GM12864 (cell line): ENCODE measurements around the gene USP22.

Experiments
- DNase-seq: peaks from one replicate; pipeline ENCODE4 v3.0.0-alpha.2; 2011; ENCODE audit warnings: low read depth
- H3K4me3 ChIP-seq: 2 replicates; pipeline ENCODE4 v1.5.1; 2011; ENCODE audit warnings: mild to moderate bottlenecking, low read depth, low read length, control low read depth
- TF ChIP-seq, protein P1 (sequence below): IDR thresholded peaks from 2 replicates; pipeline ENCODE4 v1.5.1; 2011; ENCODE audit warnings: low read depth, mild to moderate bottlenecking, moderate library complexity, low read length, control low read depth, inconsistent platforms; ENCODE audit errors: missing control alignments

The USP22 gene

GRCh38 chr17:20999841-21000532 lies 42.8 kb downstream of the USP22 start:
- no peak for DNase-seq
- no peak overlapping the region for H3K4me3 ChIP-seq
- TF ChIP-seq, protein P1, sequence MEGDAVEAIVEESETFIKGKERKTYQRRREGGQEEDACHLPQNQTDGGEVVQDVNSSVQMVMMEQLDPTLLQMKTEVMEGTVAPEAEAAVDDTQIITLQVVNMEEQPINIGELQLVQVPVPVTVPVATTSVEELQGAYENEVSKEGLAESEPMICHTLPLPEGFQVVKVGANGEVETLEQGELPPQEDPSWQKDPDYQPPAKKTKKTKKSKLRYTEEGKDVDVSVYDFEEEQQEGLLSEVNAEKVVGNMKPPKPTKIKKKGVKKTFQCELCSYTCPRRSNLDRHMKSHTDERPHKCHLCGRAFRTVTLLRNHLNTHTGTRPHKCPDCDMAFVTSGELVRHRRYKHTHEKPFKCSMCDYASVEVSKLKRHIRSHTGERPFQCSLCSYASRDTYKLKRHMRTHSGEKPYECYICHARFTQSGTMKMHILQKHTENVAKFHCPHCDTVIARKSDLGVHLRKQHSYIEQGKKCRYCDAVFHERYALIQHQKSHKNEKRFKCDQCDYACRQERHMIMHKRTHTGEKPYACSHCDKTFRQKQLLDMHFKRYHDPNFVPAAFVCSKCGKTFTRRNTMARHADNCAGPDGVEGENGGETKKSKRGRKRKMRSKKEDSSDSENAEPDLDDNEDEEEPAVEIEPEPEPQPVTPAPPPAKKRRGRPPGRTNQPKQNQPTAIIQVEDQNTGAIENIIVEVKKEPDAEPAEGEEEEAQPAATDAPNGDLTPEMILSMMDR = no peak

GRCh38 chr17:20999044-20999573 lies 43.7 kb downstream of the USP22 start:
- no peak for DNase-seq
- H3K4me3 ChIP-seq = no peak overlapping the region
- TF ChIP-seq, protein P1 = no peak

DNA sequence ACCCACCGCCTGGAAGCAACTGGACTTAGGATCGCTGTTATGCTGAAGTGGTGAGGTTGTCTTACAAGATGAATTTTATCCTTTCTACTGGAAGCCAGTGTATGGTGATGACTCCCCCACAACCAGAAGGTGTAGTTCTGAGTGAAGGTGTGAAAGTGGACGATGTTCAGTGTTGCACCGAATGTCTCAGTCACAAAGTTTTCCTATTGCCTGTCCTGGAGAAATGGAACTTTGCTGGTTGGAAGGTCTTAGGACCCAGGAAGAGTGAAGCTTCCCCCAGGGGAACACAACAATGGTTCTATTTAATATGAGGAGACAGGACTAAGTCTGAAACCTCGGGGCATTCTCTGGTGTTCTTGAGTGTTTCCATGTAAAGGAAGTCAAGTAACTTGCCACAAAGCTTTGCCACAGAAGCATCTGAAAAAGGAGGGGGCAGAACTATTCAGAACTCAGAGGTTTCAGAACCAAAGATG lies 44.2 kb downstream of the USP22 start:
- TF ChIP-seq, protein P1 = no peak
- no peak overlapping the region for H3K4me3 ChIP-seq
- DNase-seq = no peak

DNA sequence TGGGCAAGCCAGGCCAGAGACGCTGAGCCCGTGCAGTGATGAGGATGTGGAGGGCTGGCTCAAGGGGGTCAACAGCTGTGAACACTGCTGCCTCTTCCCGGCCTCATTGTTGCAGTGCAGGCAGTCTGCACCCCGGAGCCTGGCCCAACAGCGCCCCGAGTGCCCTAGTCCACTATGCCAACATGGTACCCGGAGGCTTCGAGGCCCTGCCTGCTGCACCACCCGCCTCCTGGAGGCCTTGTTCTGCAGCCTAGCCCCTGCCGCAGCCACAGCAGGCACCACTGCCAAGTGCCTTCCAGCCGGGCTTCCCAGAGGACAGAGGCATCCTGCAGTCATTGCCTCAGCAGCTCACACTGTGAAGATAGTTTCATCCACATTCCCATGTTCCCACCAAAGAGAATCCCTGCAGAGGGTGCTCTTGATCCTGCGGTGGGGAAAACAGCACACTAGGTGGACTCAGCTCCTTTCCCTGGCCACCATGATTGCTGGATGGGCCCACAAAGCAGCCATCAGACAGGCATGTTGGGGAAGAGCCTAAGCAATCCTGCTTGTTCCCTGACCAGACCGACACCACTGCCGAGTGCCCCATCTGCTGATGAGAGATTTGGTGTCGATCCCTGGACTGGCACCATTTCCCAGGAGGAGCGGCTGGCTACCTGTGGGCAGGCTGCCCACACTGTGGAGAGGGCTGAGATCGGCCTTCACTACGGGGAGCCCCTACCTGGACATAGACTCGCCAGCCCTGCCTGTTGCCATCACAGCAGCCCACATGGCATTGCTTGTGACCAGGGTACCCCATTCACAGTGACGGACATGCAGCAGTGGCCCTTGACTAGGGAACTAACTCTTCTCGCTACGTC lies 44.9 kb downstream of the USP22 start:
- TF ChIP-seq, protein P1 = no peak
- DNase-seq = no peak
- no peak overlapping the region for H3K4me3 ChIP-seq

- DNase-seq = no peak
- TF ChIP-seq, protein P1 = no peak
- H3K4me3 ChIP-seq = no peak overlapping the region
These were observed 45.8 kb downstream of the USP22 start for GRCh38 chr17:20996724-20997615.
